Uterus (tissue), 2 donors: ENCODE measurements around the gene MAP3K5.

ENCODE experiments used
- CTCF ChIP-seq, 4 experiments: fragments of 200-600 bp in 2 of 4; fragments of 450-650 bp in 2 of 4; sonication (generic) in 2 of 4; IDR thresholded peaks; one replicate each; pipeline ENCODE4 v1.5.1; 2016 to 2019; ENCODE audit warnings: antibody characterized with exemption in 4 of 4, mild to moderate bottlenecking in 2 of 4, moderate library complexity in 1 of 4
- POLR2A ChIP-seq, 2 donors: fragments of 450-650 bp; IDR thresholded peaks; one replicate each; pipeline ENCODE4 v1.6.1; 2016; ENCODE audit warnings: antibody characterized with exemption in 2 of 2, mild to moderate bottlenecking in 1 of 2, moderate library complexity in 1 of 2

GRCh38 chr6:136742125-136742524 lies 50.2 kb downstream of the MAP3K5 start:
- TF ChIP-seq POLR2A (IDR thresholded peaks at IDR 0.05) = no peak
- no peak for TF ChIP-seq CTCF (IDR thresholded peaks at IDR 0.05)
